ENCODE data around the gene PKP3.
"Not testable (repeated sequence)": the region's sequence is repeated elsewhere in the genome, so short reads cannot be mapped to it uniquely, and the experiment has no call there.

PKP3 gene

DNA sequence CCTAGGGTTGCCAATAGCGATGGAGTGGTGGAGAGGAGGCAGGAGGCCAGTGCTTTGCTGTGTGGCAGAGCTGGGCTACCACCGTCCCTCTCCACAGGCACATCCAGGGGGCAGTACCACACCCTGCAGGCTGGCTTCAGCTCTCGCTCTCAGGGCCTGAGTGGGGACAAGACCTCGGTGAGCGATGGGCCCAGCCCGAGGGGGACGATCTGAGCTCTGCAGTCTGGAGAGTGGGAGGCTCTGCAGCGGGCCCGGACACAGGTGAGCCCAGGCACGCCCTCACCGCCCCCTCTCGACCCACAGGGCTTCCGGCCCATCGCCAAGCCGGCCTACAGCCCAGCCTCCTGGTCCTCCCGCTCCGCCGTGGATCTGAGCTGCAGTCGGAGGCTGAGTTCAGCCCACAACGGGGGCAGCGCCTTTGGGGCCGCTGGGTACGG lies 2.5 kb downstream of the PKP3 start:
- no peak for DNase-seq

DNA sequence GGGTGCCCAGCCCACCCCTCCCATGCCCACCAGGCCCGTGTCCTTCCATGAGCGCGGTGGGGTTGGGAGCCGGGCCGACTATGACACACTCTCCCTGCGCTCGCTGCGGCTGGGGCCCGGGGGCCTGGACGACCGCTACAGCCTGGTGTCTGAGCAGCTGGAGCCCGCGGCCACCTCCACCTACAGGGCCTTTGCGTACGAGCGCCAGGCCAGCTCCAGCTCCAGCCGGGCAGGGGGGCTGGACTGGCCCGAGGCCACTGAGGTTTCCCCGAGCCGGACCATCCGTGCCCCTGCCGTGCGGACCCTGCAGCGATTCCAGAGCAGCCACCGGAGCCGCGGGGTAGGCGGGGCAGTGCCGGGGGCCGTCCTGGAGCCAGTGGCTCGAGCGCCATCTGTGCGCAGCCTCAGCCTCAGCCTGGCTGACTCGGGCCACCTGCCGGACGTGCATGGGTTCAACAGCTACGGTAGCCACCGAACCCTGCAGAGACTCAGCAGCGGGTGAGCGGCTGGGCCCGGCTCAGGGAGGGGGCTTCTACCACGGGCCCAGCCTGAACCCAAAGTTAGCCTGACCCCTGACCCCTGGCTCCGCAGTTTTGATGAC lies 3.0 kb downstream of the PKP3 start:
- peak; percentile 64 to 76 for DNase-seq

DNA sequence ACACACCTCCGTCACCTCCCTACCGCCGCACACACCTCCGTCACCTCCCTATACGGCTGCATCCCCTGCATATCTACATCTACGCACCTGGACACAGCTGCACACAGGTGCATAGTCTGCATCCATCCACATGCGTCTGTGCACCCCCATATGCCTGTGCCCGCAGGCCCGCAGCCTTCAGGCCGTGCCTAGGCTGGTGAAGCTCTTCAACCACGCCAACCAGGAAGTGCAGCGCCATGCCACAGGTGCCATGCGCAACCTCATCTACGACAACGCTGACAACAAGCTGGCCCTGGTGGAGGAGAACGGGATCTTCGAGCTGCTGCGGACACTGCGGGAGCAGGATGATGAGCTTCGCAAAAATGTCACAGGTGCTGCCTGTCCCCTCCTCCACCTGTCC lies 4.8 kb downstream of the PKP3 start:
- no peak for DNase-seq

DNA sequence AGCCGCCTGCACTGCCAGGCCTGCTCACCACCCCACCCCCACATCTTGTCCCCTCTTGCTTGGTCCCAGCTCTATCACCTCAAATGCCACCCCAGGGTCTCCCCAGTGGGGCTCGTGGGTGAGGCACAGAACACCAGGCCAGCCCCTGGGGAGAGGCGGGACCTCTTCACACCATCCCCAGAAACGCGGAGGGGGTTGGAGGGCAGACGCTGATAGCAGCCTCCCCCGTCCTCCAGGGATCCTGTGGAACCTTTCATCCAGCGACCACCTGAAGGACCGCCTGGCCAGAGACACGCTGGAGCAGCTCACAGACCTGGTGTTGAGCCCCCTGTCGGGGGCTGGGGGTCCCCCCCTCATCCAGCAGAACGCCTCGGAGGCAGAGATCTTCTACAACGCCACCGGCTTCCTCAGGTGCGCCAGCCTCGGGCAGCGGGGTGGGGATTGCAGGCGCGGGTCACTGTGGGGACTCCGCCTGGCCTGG lies 5.8 kb downstream of the PKP3 start:
- no peak for DNase-seq

DNA sequence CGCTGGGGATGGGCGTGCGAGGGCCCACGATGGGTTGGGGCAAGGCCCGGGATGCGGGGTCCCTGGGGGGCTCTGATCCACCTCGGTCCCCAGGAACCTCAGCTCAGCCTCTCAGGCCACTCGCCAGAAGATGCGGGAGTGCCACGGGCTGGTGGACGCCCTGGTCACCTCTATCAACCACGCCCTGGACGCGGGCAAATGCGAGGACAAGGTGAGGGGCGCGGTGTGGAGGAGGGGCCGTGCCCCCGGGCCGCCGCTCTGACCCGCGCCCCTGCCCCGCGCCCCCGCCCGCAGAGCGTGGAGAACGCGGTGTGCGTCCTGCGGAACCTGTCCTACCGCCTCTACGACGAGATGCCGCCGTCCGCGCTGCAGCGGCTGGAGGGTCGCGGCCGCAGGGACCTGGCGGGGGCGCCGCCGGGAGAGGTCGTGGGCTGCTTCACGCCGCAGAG lies 6.3 kb downstream of the PKP3 start:
- DNase-seq = no peak

DNA sequence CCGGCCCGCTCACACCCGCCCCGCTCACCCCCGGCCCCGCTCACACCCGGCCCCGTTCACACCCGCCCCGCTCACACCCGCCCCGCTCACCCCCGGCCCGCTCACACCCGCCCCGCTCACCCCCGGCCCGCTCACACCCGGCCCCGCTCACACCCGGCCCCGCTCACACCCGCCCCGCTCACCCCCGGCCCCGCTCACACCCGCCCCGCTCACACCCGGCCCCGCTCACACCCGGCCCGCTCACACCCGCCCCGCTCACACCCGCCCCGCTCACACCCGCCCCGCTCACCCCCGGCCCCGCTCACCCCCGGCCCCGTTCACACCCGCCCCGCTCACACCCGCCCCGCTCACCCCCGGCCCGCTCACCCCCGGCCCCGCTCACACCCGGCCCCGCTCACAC lies 7.2 kb downstream of the PKP3 start:
- not testable (repeated sequence) for DNase-seq

DNA sequence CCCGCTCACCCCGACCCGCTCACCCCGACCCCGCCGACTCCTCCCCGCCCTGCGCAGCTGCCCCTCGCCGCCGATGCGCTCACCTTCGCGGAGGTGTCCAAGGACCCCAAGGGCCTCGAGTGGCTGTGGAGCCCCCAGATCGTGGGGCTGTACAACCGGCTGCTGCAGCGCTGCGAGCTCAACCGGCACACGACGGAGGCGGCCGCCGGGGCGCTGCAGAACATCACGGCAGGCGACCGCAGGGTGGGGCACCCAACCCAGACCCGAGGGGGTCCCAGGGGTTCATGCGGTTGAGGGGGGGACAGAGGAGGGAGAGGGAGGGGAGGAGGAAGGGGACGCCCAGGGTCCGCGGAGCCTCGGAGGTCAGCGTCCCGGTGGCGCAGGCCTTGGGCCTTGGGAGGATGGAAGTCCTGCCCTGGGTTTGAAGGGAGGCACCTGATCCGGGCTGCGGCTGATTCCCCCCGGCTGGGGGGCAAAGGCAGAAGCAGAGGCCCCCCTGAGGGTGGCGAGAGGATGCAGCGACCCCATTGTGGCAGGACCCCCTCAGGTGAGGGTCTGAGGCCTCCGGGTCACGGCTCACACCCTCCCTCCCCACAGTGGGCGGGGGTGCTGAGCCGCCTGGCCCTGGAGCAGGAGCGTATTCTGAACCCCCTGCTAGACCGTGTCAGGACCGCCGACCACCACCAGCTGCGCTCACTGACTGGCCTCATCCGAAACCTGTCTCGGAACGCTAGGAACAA lies 9.2 kb downstream of the PKP3 start:
- no peak for DNase-seq

DNA sequence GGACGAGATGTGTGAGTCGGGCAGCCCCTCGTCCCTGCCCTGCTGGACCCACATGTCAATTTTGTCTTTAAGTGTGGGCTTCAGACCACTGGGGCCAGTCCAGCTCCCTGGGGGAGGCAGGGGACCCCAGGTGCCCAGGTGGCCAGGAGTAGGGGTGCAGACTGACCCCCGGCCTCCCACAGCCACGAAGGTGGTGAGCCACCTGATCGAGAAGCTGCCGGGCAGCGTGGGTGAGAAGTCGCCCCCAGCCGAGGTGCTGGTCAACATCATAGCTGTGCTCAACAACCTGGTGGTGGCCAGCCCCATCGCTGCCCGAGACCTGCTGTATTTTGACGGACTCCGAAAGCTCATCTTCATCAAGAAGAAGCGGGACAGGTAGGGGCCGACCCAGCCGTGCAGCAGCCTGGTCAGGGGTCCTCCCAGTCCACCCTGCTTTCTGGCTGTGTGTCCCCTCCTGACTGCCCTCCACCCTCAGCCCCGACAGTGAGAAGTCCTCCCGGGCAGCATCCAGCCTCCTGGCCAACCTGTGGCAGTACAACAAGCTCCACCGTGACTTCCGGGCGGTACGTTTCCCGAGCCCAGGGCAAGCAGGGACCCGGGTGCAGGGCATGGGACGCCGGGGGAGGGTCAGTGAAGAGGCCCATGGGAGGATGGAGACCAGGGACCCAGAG lies 9.9 kb downstream of the PKP3 start:
- DNase-seq = no peak

DNA sequence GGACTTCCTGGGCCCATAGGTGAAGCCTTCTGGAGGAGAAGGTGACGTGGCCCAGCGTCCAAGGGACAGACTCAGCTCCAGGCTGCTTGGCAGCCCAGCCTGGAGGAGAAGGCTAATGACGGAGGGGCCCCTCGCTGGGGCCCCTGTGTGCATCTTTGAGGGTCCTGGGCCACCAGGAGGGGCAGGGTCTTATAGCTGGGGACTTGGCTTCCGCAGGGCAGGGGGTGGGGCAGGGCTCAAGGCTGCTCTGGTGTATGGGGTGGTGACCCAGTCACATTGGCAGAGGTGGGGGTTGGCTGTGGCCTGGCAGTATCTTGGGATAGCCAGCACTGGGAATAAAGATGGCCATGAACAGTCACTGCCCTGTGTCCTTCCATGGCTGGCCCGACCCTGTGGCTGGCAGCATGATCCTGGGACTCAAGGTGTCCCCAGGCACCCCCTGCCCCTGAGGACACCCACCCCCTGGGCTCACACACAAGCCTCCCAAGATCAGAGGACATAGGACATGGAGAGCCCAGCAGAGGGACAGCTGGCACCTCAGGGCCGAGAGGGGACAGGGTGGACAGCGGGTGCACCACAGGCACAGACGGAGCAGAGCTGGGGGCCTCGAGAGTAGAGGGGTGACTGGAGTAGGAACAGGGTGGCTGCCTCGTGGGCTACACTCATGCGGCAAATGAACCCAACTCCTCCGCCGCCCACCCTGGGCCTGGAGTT lies 10.7 kb downstream of the PKP3 start:
- DNase-seq = no peak

DNA sequence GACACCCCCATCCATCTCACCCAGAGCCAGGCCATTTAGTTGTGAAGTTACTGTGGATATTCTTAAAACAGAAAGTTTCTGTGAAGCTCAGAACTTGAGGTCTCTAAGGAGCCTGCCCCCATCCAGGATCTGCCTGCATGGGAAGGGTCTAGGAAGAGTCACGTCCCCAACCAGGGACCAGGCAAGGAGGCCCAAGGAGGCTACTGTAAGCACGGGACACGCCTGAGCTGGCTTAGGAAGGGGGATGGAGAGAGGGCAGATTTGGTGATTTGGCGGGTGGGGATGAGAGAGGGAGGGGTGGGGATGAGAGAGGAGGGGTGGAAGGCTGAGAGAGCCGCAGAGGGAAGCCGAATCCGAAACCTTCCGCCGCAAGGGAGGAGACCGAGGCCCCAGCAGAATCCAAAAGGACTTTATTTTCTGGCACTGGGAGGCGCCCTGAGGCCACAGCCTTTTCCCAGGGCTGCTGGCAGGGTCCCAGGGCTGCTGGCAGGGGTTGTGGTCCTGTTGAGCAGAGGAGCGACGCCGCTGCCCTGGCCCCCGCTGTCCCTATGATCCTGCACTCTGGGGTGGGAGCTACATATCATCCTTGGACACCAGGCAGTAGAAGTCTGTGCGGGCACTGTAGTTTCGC lies 11.4 kb downstream of the PKP3 start:
- DNase-seq = no peak

DNA sequence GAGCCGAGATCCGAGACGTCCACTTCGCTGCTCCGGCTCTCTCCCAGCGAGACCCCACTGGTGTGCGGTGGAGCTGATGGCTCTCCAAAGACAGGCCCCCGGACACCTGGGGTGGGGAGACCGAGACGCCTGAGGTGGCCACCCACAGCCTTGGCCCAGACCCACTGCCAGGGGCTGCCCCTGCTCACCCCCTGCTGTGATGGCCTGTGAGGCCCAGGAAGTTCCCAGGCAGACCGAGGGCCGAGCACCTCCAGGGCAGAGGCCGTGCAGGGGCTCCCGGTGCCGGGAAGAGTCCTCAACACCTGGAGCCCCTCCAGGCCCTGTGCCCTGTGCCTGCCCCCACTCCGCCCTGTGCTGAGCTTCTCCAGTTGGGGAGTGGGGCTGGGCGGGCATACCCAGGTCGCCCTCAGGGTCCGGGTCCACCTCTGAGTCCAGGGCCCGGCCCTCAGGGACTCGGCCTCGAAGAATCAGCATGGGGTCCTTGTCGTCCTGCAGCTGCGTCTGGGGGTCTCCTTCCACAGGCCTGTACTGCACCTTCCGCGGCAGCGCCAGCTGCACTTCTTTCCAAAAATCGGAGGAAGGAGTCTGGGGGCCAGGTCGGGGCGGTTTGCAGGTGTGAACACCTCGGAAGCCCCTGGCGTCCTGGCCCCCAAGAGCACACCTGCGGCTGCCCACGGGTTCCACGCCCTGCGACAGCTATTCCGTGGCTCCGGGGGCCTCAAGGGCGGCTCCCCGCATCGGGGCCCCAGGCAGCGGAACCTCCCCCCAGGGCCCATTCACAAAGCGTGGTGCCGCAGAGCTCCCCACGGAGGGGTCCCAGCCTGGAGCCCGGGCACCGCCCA lies 12.2 kb downstream of the PKP3 start:
- no peak for DNase-seq

DNA sequence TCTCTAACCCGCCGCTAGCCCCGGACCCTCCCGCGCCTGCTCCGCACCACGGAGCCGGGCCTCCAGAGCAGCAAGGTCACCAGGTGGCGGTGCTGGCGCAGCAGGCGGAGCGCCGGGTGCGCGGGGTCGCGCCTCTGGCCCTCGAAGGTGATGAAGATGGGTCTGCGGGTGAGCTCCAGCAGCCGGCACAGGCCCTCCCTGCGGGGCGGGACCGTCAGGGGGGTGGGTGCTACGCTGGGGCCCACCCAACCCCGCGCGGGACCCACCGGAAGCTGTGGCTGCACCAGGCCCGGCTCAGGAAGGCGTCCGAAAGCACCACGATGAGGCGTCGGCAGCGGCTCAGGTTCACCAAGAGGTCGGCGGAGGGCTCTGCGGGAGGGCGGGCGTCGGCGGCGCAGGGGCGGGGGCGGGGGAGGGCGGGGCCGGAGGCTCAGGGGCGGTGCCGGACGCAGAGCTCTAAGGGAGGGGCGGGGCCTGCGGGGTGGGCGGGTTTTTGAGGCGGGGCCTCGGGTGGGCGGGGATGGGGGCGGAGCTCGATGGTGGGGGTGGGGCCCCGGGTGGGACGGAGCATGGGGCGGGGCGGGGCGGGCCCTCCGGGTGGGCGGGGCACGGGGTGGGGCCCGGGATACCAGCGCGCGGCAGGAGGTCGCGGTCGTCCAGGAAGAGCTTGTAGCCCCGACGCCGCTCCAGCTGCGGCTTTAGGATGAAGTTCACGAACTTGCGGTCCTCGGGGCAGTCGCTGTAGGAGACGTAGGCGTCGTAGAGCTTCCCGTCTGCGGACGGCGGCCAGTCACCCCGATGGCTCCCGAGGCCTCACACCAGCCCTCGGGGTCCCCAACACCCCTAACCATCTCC lies 13.0 kb downstream of the PKP3 start:
- peak; percentile 89 to 92 for DNase-seq

DNA sequence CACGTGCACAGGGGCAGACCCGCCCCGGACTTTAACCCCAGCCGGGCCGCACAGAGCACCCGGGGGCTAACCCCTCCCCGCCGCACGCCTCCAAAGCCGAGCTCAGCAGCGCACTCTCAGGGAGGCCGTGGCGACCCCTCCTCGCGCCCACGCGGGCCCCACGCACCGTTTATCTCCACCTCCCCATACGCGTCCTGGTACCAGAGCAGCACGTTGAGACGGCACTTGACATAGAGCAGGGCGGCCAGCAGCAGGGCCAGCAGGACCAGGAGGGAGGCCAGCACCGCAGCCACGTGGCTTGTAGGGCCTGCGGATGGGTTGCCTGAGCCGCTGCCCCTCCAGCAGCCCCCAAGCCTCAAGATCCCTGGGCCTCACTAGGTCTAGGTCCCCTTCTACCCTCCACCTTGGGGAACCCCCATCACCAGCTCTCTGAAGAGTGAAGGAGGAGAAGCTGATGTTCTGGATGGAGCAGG lies 13.7 kb downstream of the PKP3 start:
- no peak for DNase-seq

DNA sequence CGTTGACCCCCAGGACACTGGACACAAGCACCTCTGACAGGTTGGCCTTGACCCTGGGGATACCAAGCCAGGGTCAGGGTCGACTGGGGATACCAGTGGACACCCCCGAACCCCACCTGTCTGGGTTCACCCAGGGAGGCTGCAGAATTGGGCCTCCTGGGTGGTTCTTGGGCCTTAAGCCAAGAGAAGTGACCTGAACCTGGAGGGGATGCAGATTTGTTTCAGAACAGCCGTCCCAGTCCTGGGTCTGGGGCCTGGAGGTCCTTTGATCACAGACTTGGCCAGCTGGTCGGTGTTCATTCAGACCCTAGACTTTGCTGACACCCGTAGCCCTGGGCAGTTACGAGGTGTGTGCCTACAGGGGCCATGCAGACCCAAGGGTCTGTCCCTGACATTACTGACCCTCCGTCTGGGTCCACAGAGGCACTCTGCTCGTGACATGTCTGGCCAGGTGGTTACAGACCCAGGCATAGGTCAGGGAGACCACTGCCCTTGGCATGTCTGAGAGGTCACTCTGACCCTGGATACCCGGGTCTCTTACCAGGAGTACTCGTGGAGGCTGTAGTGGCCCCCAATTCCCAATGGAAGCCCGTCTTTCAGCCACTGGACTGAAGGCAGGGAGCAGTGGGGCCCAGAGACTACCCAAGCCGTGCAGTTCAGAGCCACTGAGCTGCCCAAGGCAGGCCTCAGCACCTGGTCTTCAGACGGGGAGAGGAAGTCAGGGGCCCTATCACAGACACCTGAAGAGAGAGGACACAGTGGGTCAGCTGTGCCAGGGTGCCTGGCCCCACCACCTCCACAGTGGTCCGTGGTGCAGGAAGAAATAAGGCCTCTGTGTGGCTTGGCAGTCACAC lies 14.4 kb downstream of the PKP3 start:
- no peak for DNase-seq

DNA sequence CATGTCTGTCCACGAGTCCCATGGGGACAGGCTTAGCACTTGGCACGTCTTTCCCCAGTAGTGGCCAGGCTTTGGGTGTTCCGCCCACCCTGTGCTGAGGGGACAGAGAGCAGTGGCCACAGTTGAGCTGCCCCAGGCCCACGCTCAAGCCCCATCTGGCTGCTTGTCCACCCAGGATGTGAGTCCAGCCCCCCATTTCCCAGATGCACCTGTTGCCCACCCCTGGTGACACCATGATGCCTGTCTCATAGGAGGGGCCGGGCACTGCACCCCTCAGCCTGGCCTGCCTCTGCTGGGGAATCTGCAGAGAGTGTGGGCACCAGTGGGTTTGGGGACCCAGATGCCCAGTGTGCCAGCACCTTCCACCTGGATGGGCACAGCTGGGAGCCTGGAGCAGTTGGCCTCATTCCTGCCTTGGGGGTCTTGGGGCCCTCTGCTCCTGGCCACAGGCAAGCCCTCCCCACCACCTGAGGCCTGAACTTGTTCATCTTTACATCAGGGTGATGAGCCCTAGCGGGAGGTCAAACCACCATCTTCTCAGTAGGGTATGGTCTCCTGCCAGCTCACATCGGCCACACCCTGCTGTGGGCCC lies 15.1 kb downstream of the PKP3 start:
- no peak for DNase-seq

DNA sequence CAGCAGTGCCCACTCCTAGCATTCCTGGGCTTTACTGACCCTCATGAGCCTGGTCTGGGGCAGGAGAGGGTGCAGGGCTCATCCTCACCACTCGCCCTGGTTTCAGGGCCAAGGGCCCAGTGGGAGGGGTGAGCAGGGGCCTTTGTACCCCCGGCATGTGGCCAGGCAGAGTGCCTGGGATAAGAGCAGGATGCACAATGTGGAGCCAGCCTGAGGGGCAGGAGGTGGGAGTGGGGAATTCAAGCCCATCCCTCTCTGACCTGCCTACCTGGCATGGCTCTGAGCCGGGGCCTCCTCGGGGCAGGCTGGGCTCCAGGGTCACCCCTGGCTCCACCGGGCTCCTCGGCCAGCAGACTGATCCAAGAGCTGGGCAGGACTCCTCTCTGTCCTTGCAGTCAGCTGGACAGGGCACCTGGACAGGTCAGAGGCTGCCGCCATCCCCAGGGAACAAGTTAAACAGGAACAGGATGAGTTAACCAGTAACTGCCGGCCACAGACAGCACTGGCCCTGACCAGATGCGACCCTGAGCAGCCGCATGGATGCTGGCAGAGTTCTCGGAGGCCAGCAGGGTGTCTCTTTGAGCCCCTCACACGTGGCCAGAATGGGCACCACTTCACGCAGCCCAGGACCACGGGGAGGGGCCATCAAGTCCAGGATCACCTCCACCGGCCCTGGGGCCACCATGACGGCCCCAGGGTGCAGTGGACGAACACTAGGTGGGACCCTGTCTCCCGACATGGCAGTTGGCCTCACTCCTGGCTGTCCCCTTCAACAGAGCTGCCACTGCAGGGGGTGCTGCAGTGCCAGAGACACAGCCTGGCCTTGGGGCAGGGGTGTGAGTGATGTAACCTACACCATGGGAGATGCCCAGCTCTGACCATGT lies 15.8 kb downstream of the PKP3 start:
- no peak for DNase-seq

DNA sequence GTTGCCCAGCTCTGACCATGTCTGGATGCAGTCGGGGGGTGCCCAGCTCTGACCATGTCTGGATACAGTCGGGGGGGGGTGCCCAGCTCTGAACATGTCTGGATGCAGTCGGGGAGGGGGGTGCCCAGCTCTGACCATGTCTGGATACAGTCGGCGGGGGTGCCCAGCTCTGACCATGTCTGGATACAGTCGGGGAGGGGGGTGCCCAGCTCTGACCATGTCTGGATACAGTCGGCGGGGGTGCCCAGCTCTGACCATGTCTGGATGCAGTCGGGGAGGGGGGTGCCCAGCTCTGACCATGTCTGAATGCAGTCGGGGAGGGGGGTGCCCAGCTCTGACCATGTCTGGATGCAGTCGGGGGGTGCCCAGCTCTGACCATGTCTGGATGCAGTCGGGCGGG lies 16.7 kb downstream of the PKP3 start:
- not testable (repeated sequence) for DNase-seq

DNA sequence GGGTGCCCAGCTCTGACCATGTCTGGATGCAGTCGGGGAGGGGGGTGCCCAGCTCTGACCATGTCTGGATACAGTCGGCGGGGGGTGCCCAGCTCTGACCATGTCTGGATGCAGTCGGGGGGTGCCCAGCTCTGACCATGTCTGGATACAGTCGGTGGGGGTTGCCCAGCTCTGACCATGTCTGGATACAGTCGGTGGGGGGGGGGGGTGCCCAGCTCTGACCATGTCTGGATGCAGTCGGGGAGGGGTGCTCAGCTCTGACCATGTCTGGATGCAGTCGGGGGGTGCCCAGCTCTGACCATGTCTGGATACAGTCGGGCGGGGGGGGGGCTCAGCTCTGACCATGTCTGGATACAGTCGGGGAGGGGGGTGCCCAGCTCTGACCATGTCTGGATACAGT lies 17.5 kb downstream of the PKP3 start:
- not testable (repeated sequence) for DNase-seq

Measured in activated T-cell treated with anti-CD3 and anti-CD28 coated beads, Interleukin-2, amount 50 U/mL, for 48 hours (primary cell).